Measurements from ENCODE around the gene IL6ST. TPM values are rescaled to one million over a fixed set of nuclear protein-coding genes. Genes with fewer than 3 reads are reported as not detected.
A peak's percentile ranks its signal among the peaks of the same experiment; 100 is the strongest.
"Not testable (repeated sequence)": the region's sequence is repeated elsewhere in the genome, so short reads cannot be mapped to it uniquely, and the experiment has no call there.

The IL6ST gene
- total and polyA plus RNA-seq, 2 experiments from 2014 or later: 197 to 242 TPM

GRCh38 chr5:55993013-55993412 lies 1.8 kb downstream of the IL6ST start:
- TF ChIP-seq EZH2 (IDR thresholded peaks at IDR 0.05; ENCODE audit: insufficient read depth, poor library complexity, severe bottlenecking): no peak
- no peak for TF ChIP-seq EZH2phosphoT487 (IDR thresholded peaks at IDR 0.05; ENCODE audit: insufficient read depth, low read depth)
- peaks cover 25% of the 10 kb centered on the region; the same call in 1 of the 2 replicates for H4K20me1 ChIP-seq (ENCODE audit: insufficient read depth)
- peaks cover 67% of the 10 kb centered on the region for H3K79me2 ChIP-seq (ENCODE audit: insufficient read depth)
- H3K4me3 ChIP-seq: peak overlapping the region; percentile 97
- peak overlapping the region; percentile 96 for H3K4me2 ChIP-seq (ENCODE audit: unreplicated experiment)
- peak; percentile 51 for DNase-seq
- H3K9me3 ChIP-seq (ENCODE audit: low read depth): no peaks in the 10 kb centered on the region
- peak overlapping the region; percentile 91 for H3K9ac ChIP-seq
- peaks cover 61% of the 10 kb centered on the region for H3F3A ChIP-seq (ENCODE audit: insufficient read depth)
- peak overlapping the region; percentile 89; the same call in 1 of the 2 replicates for H3K27ac ChIP-seq
- H3K4me1 ChIP-seq (ENCODE audit: insufficient read depth): peaks cover 50% of the 10 kb centered on the region
- no peak overlapping the region for H2AFZ ChIP-seq
- in situ Hi-C loops (cut with MboI): loop anchor here (10.0 to 25.0 kb wide), 2 partner anchors 182 to 844 kb away; no protein-coding TSS in a partner anchor
- H3K27me3 ChIP-seq (replicated peaks; ENCODE audit: insufficient read depth): no peaks in the 10 kb centered on the region
- 1 to 3% methylated on average over 5 of the region's 5 CpGs for WGBS, 2 experiments (ENCODE audit: low coverage in 1 of 2, low lambda C conversion rate in 2 of 2, missing lambda C conversion rate in 2 of 2)
- no peaks in the 10 kb centered on the region for H3K9me2 ChIP-seq (ENCODE audit: insufficient read depth)
- H3K36me3 ChIP-seq (ENCODE audit: low read depth): no peaks in the 10 kb centered on the region

GRCh38 chr5:55991768-55992486 lies 2.8 kb downstream of the IL6ST start:
- H3K4me3 ChIP-seq: peak overlapping the region; percentile 97
- peaks cover 25% of the 10 kb centered on the region; the same call in 1 of the 2 replicates for H4K20me1 ChIP-seq (ENCODE audit: insufficient read depth)
- H3K9me3 ChIP-seq (ENCODE audit: low read depth): no peaks in the 10 kb centered on the region
- in situ Hi-C loops (cut with MboI): loop anchor here (10.0 to 25.0 kb wide), 2 partner anchors 183 to 845 kb away; no protein-coding TSS in a partner anchor
- H2AFZ ChIP-seq: no peak overlapping the region
- peaks cover 53% of the 10 kb centered on the region for H3F3A ChIP-seq (ENCODE audit: insufficient read depth)
- H3K27me3 ChIP-seq (replicated peaks; ENCODE audit: insufficient read depth): no peaks in the 10 kb centered on the region
- WGBS, 2 experiments (ENCODE audit: low coverage in 1 of 2, low lambda C conversion rate in 2 of 2, missing lambda C conversion rate in 2 of 2): 61 to 71% methylated on average over 5 of the region's 5 CpGs
- 0 out of 2 replicates have a peak, but pooled peaks cover under 1% of the 10 kb centered on the region for H3K36me3 ChIP-seq (ENCODE audit: low read depth)
- TF ChIP-seq EZH2phosphoT487 (IDR thresholded peaks at IDR 0.05; ENCODE audit: insufficient read depth, low read depth): no peak
- no peak for TF ChIP-seq EZH2 (IDR thresholded peaks at IDR 0.05; ENCODE audit: insufficient read depth, poor library complexity, severe bottlenecking)
- no peak overlapping the region for H3K27ac ChIP-seq
- DNase-seq: peak; percentile 35
- peak overlapping the region; percentile 91 for H3K9ac ChIP-seq
- peak overlapping the region; percentile 96 for H3K4me2 ChIP-seq (ENCODE audit: unreplicated experiment)
- H3K4me1 ChIP-seq (ENCODE audit: insufficient read depth): peaks cover 40% of the 10 kb centered on the region
- peaks cover 78% of the 10 kb centered on the region for H3K79me2 ChIP-seq (ENCODE audit: insufficient read depth)
- H3K9me2 ChIP-seq (ENCODE audit: insufficient read depth): no peaks in the 10 kb centered on the region

- Histone ChIP-seq H3F3A (ENCODE audit: insufficient read depth) (peaks cover 43% of the 10 kb centered on the region), H3K79me2 (ENCODE audit: insufficient read depth) (peaks cover 89% of the 10 kb centered on the region), H4K20me1 (ENCODE audit: insufficient read depth) (peaks cover 32% of the 10 kb centered on the region; the same call in 1 of the 2 replicates), H3K4me1 (ENCODE audit: insufficient read depth) (peaks cover 36% of the 10 kb centered on the region)
- H3K36me3 ChIP-seq (ENCODE audit: low read depth); DNase-seq; H3K9me3 ChIP-seq (ENCODE audit: low read depth); H3K27ac ChIP-seq; H3K27me3 ChIP-seq (replicated peaks; ENCODE audit: insufficient read depth); H2AFZ ChIP-seq; H3K4me2 ChIP-seq (ENCODE audit: unreplicated experiment); H3K4me3 ChIP-seq; H3K9me2 ChIP-seq (ENCODE audit: insufficient read depth); H3K9ac ChIP-seq: not testable (repeated sequence)
- WGBS, 2 experiments (ENCODE audit: low coverage in 1 of 2, low lambda C conversion rate in 2 of 2, missing lambda C conversion rate in 2 of 2): 84 to 85% methylated on average over 4 of the region's 4 CpGs
- in situ Hi-C loops (cut with MboI): loop anchor here (10.0 to 25.0 kb wide), 2 partner anchors 184 to 846 kb away; no protein-coding TSS in a partner anchor
Observed at GRCh38 chr5:55990895-55991294, 3.9 kb downstream of the IL6ST start.

GRCh38 chr5:55989860-55990259 lies 4.9 kb downstream of the IL6ST start:
- Histone ChIP-seq H2AFZ (no peak overlapping the region), H3K27ac (no peak overlapping the region), H3K4me3 (0 out of 2 replicates have a peak overlapping the region, but pooled peaks have one; percentile 2), H3F3A (ENCODE audit: insufficient read depth) (peaks cover 43% of the 10 kb centered on the region), H3K9me2 (ENCODE audit: insufficient read depth) (no peaks in the 10 kb centered on the region), H3K4me1 (ENCODE audit: insufficient read depth) (peaks cover 34% of the 10 kb centered on the region), H3K36me3 (ENCODE audit: low read depth) (0 out of 2 replicates have a peak, but pooled peaks cover 7% of the 10 kb centered on the region), H3K4me2 (ENCODE audit: unreplicated experiment) (peak overlapping the region; percentile 39), H4K20me1 (ENCODE audit: insufficient read depth) (peaks cover 34% of the 10 kb centered on the region; the same call in 1 of the 2 replicates), H3K9ac (peak overlapping the region; percentile 17; the same call in 1 of the 2 replicates), H3K79me2 (ENCODE audit: insufficient read depth) (peaks cover 99% of the 10 kb centered on the region), H3K9me3 (ENCODE audit: low read depth) (no peaks in the 10 kb centered on the region), H3K27me3 (replicated peaks; ENCODE audit: insufficient read depth) (no peaks in the 10 kb centered on the region)
- no peak for TF ChIP-seq EZH2phosphoT487 (IDR thresholded peaks at IDR 0.05; ENCODE audit: insufficient read depth, low read depth)
- no peak for TF ChIP-seq EZH2 (IDR thresholded peaks at IDR 0.05; ENCODE audit: insufficient read depth, poor library complexity, severe bottlenecking)
- peak; percentile 11 for DNase-seq
- 94 to 96% methylated on average over 1 of the region's 1 CpG for WGBS, 2 experiments (ENCODE audit: low coverage in 1 of 2, low lambda C conversion rate in 2 of 2, missing lambda C conversion rate in 2 of 2)
- in situ Hi-C loops (cut with MboI): loop anchor here (10.0 to 25.0 kb wide), 3 partner anchors 185 to 847 kb away; no protein-coding TSS in a partner anchor

All from GM23248 (cell line).